Stimulated activated CD4-positive, alpha-beta T cell treated with anti-CD3 and anti-CD28 coated beads, Interleukin-15, amount 100 ng/mL, for 48 hours (primary cell): ENCODE measurements around the gene ALKBH4.
A peak's percentile ranks its signal among the peaks of the same experiment; 100 is the strongest.
"Not testable (repeated sequence)": the region's sequence is repeated elsewhere in the genome, so short reads cannot be mapped to it uniquely, and the experiment has no call there.

ENCODE experiments used
- DNase-seq, 2 donors: peaks; one replicate each; pipeline ENCODE4 v3.0.0-alpha.2; 2020; ENCODE audit warnings: low read depth in 2 of 2

The ALKBH4 gene, protein sequence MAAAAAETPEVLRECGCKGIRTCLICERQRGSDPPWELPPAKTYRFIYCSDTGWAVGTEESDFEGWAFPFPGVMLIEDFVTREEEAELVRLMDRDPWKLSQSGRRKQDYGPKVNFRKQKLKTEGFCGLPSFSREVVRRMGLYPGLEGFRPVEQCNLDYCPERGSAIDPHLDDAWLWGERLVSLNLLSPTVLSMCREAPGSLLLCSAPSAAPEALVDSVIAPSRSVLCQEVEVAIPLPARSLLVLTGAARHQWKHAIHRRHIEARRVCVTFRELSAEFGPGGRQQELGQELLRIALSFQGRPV

GRCh38 chr7:102464577-102465280 lies at the start of gene ALKBH4, which contains the start of gene LRWD1:
ALKBH4 (minus strand) TSS chr7:102464863; CDS start chr7:102464836, 27 bp downstream.
LRWD1 (plus strand) TSS chr7:102464984; CDS start chr7:102465081, 97 bp downstream.
- peak; percentile 94 to 96 for DNase-seq

DNA sequence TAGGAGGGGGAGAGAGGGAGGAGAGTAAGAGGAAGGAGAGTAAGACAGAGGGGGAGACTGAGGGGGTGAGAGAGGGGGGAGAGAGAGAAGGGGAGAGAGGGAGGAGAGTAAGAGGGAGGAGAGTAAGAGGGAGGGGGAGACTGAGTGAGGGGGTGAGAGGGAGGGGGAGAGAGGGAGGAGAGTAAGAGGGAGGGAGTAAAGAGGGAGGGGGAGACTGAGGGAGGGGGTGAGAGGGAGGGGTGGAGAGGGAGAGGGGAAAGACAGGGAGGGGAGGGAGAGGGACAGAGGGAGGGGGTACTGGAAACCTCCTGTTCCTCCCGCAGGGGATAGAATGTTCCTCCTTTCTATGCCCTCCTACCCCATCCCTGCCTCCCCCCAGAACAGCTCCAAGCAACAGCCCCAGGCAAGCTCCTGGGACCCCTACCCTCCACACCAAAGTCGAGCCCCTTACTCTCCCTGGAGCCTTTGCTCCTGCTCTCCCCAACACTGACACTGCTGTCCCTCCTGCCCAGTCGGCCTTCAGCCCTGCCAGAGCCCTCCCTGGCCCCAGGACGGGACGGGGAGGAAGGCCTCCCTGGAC lies 48.1 kb upstream of the ALKBH4 start:
- DNase-seq = not testable (repeated sequence)

DNA sequence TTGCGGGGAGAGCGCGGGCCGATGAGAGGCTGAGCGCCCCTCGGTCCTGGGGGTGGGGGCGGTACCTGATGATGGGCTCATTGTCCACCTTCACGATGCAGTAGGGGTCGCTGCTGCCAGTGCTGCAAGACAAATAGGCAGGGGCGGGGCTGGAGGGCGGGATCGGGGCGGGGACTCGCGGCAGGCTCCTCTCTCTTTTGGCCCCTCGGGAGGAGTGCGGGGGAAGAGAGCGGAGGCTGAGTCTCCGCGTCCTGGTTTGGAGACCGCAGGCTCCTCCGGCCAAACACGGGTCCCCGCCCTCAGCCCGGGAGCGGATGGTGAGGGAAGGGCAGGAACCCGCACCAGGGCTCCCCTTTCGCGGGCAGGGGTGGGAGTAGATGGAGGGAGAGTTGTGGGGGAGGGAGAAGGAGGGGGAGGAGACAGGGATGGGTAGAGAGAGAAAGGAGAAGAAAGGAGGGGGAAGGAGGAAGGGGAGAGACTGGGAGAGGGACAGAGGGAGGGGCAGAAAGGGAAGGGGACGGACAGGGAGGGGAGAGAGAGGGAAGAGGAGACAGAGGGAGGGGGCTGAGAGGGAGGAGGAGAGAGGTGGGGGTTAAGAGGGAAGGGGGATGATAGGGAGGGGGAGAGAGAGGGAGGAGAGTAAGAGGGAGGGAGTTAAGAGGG lies 47.3 kb upstream of the ALKBH4 start:
- DNase-seq = not testable (repeated sequence)

GRCh38 chr7:102510575-102510974 lies 45.9 kb upstream of the ALKBH4 start:
- DNase-seq = not testable (repeated sequence)

DNA sequence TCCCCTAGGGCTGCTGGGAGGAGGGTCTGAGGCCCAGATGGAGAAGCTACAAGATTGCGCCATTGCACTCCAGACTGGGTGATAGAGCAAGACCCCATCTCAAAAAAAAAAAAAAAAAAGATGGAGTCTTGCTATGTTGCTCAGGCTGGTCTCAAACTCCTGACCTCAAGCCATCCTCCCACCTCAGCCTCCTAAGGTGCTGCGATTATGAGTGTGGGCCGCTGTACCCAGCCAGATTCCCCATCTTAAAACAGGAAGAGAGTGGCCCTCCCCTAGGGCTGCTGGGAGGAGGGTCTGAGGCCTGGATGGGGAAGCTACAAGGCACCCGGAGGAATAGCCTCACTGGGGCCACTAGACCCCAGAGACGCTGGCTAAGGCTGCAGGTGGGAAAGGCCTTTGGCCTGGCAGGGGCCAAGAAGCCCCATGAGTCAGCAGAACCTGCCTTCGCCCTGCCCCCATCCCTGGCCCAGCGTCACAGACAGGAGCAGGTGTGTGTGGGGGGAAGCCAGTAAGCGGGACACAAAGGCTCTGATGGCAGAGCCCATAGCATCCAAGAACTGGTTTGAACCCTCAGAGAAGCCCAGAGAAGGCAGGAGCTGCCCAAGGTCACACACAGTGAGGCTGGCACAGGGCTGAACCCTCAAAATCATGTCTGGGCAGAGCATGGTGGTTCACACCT lies 42.9 kb upstream of the ALKBH4 start:
- DNase-seq = not testable (repeated sequence)

DNA sequence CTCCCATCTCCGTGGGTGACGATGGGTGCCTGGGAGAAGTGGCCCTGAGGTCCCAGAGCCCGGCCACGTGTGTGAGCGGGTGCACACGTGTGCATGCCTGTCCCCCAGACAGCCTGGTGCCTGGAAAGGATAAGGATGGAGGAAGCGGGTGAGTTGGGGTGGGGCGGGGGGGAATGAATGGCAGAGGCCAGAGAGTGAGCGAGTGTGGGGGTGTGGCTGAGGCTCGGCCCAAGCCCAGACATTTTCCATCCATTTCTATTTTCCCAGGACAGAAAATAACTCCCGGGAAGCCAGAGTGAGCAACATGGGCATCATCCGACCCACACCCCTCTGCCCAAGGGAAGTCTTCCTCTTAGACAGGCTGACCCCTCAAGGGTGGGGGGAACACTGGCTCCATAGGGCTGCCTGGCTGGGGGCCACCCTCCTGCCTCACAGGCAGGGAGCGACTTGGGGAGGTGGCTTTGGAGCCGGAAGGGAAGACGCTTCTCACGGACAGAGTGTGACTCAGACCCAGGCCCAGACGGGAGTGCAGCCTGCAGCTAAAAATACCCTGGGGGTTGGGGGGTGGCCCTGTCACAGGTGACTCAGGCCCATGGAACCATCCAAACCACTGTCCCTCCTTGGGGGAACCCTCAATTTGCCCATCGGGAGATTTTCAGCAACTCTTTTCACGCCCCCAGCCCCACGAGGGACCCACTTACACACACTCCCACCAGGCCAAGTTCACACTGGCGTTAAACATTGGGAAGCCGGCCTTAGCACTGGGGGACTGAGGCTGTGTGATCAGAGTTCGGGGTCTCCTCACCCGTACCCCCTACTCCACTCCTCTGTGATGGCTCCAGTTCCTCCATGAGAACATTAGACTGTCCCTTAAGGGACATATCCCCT lies 40.9 kb upstream of the ALKBH4 start:
- DNase-seq = not testable (repeated sequence)

DNA sequence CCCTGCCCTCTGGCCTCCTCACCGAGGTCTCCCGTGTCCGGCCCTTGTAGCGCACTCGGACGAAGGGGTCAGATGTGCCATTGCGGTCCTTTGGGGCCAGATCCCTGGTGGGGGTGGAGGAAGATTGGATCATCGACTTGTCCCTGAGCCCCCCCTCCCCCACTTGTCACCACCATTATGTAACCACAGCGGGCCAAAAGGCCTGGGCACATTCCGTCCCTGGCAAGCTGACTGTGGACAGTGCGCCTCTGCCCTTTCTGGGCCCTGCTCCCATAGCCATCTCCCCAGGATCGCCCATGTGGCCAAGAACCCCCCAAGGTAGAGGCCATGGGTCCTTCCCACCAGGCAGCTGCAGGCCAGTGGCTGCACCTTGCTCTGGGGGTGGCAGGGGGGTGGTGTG lies 38.5 kb upstream of the ALKBH4 start:
- DNase-seq = not testable (repeated sequence)

- DNase-seq = not testable (repeated sequence)
Observed at GRCh38 chr7:102498321-102498720, 33.7 kb upstream of the ALKBH4 start.

- DNase-seq = not testable (repeated sequence)
Observed at GRCh38 chr7:102497308-102497707, 32.6 kb upstream of the ALKBH4 start.

DNA sequence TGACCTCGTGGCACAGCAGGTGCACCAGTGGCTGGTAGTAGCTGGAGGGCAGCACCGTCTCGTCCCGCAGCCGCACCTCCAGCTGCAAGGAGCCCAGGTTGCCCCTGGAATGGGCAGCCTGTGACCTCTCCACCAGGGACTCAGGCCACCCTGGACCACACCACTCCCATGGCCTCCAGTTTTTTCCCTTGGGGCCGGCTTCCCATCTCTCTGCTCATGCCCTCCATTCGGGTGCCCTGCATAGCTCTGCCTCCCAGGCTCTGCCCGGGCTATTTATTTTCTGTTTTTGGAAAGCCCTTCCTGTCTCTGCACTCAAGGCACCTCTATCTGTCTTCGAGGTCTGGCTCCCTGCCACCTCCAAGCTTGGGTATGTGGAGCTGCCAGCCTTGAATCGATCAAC lies 32.2 kb upstream of the ALKBH4 start:
- DNase-seq = not testable (repeated sequence)

DNA sequence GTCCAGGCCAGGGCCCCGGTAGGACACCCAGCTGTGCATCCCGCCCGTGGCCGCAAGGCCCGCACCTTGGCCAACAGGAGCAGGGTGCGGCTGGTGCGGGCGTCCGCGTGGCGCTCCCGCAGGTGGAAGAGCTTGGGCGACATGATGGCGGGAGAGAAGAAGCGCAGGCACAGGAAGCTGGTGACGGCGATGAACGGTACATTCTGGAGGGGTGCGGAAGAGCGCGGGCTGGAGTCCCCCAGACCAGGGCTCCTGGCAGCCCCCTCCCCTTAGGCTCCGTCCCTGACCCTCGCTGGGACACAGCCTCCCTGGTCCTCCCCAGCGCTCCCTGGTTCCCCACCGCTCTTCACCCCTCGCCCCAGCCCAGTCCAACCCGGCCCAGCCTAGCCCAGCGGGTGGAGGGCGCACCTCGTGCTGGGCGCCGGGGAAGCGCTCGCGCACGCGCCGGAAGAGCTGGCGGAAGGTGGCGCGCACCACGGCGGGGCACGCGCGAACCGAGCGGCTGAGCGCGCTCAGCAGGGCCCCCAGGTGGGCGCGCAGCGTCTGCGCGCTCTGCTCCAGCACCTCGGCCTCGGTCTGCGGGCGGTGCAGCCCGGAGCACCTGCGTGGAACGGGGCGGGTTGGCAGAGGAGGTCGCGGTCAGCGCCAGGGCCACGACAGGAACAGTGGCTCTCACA lies 29.9 kb upstream of the ALKBH4 start:
- DNase-seq = not testable (repeated sequence)

DNA sequence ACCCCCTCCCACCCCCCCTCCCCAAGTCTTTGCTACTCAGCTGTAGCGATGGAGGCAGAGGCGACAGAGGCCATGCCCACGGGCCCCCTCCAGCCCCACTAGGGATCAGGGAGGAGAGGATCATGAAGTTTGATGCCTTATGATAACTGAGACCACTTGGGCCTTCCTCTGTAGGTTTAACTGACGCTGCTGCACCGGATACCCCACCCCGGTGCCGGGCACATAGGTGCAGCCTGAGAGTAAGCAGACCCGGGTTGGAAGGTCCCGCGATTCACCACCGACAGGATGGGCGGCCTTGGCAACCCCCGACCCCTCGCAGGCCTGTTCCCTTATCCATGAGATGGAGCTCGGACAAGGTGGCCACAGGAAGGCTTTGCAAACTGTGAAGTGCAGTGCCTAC lies 29.4 kb upstream of the ALKBH4 start:
- DNase-seq = not testable (repeated sequence)

DNA sequence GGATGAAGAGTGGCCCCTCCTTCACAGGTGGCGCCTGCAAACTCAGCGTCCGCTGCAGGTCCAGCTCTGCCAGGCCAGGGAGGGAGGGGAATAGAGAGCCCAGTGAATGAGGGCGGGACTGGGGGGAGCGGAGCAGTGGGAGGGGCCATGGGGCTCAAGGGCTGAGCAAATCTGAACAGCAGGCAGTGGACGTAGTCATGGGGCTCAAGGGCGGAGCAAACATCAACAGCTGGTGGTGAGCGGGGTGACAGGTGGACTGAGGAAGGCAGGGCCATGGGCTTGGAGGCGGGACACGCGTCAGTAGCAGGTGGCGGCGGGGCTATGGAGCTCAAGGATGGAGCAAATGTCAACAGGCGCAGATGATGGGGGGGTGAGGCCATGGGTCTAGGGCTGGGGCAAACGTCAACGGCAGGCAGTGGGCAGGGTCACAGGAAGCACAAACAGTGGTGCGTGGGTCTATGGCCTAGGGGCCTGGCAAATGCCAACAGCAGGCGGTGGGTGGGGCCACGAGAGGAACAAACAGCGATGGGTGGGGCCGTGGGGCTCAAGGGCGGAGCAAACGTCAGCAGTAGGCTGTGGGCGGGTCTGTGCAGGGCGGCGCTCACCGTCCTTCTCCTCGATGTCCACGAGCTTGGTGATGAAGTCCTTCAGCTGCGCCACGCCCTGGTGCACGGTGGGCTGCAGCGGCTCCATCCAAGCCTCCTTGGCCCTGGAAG lies 28.7 kb upstream of the ALKBH4 start:
- DNase-seq = not testable (repeated sequence)

DNA sequence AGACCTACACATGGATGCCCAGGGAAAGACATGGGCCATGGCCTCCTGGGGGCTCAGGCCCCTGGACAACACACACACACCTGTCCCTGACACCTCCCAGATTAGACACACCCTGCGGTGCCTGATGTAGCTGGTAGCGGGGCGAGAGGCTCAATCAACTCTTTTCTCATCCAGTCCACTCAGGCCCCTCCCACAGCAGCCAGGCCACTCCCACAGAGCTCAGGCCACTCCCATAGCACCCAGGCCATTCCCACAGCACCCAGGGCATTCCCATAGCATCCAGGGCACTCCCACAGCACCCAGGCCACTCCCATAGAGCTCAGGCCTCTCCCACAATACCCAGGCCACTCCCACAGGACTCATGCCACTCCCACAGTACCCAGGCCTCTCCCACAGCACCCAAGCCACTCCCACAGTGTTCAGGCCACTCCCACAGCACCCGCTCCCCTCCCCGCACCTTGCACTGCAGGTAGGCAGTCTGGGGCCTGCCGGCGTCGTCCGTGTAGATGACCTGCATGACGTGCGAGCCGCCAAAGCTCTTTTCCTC lies 25.9 kb upstream of the ALKBH4 start:
- DNase-seq = peak in 1 of 2 donors; percentile 24

DNA sequence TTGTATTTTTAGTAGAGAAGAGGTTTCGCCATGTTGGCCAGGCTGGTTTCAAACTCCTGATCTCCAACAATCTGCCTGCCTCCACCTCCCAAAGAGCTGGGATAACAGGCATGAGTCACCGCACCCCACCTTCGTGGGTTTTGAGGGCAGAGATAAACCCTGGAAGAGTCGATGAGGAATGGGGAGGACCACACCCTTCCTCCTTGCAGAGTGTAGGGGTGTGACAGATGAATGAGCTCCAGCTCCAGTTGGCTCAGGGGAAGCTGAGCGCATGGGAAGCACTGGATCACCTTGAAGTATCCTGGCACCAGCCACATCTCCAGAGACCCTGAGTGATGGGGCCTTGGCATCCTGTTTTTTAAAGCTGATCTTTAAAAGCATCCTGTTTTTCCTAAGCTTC lies 19.7 kb upstream of the ALKBH4 start:
- not testable (repeated sequence) for DNase-seq

DNA sequence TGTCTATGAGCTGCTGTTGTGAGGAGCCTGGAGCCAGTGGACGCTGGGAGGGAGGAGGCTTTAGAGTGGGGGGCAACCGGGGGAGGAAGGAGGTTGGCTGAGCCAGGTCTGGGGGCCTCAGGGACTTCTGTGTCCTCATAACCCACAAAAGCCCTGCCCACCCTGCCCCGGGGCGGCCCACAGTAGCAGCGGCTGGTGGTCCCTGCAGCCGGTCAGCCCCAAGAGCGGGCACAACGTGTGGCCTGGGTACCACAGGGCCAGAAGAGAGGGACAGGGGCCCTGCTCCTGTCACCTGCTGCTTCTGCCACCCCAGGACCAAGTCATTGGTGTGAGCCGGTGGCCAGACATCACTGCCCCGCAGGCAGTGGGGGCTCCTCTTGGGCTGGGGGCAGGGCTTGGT lies 17.3 kb upstream of the ALKBH4 start:
- not testable (repeated sequence) for DNase-seq

DNA sequence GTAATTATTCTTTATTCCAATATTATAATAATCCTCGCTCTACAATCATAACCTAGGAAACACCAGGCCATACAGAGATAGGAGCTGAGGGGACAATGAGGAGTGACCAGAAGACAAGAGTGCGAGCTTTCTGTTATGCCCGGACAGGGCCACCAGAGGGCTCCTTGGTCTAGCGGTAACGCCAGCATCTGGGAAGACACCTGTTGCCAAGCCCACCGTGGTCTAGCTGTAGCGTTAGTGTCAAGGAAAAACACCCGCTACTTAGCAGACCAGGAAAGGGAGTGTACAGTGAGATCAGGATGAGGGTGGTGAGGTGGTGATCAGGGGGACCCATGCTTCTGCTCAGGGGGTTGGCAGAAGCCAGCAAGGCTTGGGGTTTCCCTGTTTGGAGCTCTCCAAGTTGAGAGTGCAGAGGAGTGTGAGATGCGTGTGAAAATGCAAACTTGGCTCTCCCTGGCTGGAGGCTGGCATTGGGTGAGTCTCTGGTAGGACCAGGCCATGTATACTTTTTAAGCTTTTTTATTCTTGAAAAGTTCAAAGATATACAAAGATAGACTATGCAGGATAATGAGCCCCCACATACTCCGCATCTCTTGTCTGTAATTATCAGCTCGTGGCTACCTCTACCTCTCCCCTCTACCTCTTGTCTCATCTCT lies 15.4 kb upstream of the ALKBH4 start:
- DNase-seq = peak in 1 of 2 donors; percentile 29

- not testable (repeated sequence) for DNase-seq
Observed at GRCh38 chr7:102479209-102479584, 14.5 kb upstream of the ALKBH4 start.
